ENCODE data around the gene METRN. TPM values are rescaled to one million over a fixed set of nuclear protein-coding genes. Genes with fewer than 3 reads are reported as not detected.

The METRN gene
- polyA plus RNA-seq, 1 of the 3 experiments (the other 2 are of a cell fraction) = 59.7 TPM

GRCh38 chr16:733382-734207 lies 18.7 kb downstream of the METRN start (continued):
- no peak for TF ChIP-seq FOXM1 (IDR thresholded peaks at IDR 0.05; ENCODE audit: low read depth)
- no peak for TF ChIP-seq EP300 (IDR thresholded peaks at IDR 0.05; ENCODE audit: borderline replicate concordance in 1 of 2, low read depth in 1 of 2, low read length in 1 of 2)
- no peak for TF ChIP-seq MXI1 (IDR thresholded peaks at IDR 0.05; ENCODE audit: low read depth, low read length)
- TF ChIP-seq JUND (IDR thresholded peaks at IDR 0.05) = no peak
- peak; percentile 30; the same call in 1 of the 2 replicates for TF ChIP-seq SMC3 (IDR thresholded peaks at IDR 0.05; ENCODE audit: low read depth, low read length)
- no peak for TF ChIP-seq ELF1 (IDR thresholded peaks at IDR 0.05)
- no peak for TF ChIP-seq RFX5 (IDR thresholded peaks at IDR 0.05; ENCODE audit: low read length)
- no peak for TF ChIP-seq USF1 (IDR thresholded peaks at IDR 0.05; ENCODE audit: borderline replicate concordance, low read depth)
- TF ChIP-seq RAD21 (IDR thresholded peaks at IDR 0.05; ENCODE audit: low read length) = peak; percentile 29
- no peak for TF ChIP-seq MAX (IDR thresholded peaks at IDR 0.05; ENCODE audit: low read depth)

- ChIA-PET POLR2A (no interaction called here), CTCF (interaction anchor here (5.2 to 20.3 kb wide), 2 partner anchors 6 to 21 kb away, joined by 33 to 358 read pairs; partner anchors contain the start of genes ANTKMT, CIAO3, FBXL16 and METRN)
- Histone ChIP-seq H3K4me3 (ENCODE audit: low read depth in 2 of 2, low read length in 1 of 2) (no peak overlapping the region), H3K27ac (ENCODE audit: low read depth in 2 of 2, low read length in 1 of 2) (no peak overlapping the region), H3K9ac (no peak overlapping the region), H3K79me2 (ENCODE audit: insufficient read depth) (peaks cover under 1% of the 10 kb centered on the region; the same call in 1 of the 2 replicates), H3F3A (replicated peaks; ENCODE audit: insufficient read depth) (peaks cover 4% of the 10 kb centered on the region), H2AFZ (ENCODE audit: low read depth) (no peak overlapping the region), H3K9me3 (no peaks in the 10 kb centered on the region), H3K4me2 (no peak overlapping the region), H4K20me1 (ENCODE audit: insufficient read depth) (no peaks in the 10 kb centered on the region), H3K4me1 (ENCODE audit: control insufficient read depth in 1 of 2, insufficient read depth in 2 of 2, low read depth in 1 of 2, low read length in 1 of 2) (peaks cover 0 to under 1% of the 10 kb centered on the region in 2 experiments; a peak in 1 of 4 replicates), H3K36me3 (replicated peaks in 1 of 2; ENCODE audit: control insufficient read depth in 1 of 2, insufficient read depth in 2 of 2, low read length in 1 of 2) (peaks cover 0 to 40% of the 10 kb centered on the region in 2 experiments), H3K9me2 (no peaks in the 10 kb centered on the region), H3K27me3 (ENCODE audit: insufficient read depth) (no peaks in the 10 kb centered on the region)
- 96% methylated on average over 35 of the region's 49 CpGs for WGBS (ENCODE audit: low lambda C conversion rate)
- DNase-seq = no peak
- no peak for TF ChIP-seq REST (IDR thresholded peaks at IDR 0.05; ENCODE audit: low read depth, low read length)
- TF ChIP-seq USF1 (IDR thresholded peaks at IDR 0.05; ENCODE audit: borderline replicate concordance, low read depth) = no peak
- TF ChIP-seq SIN3A (IDR thresholded peaks at IDR 0.05; ENCODE audit: borderline replicate concordance, low read depth, low read length) = no peak
- TF ChIP-seq FOXM1 (IDR thresholded peaks at IDR 0.05; ENCODE audit: low read depth) = no peak
- TF ChIP-seq IRF3 (IDR thresholded peaks at IDR 0.05; ENCODE audit: low read depth, low read length) = no peak
- TF ChIP-seq FOSL2 (IDR thresholded peaks at IDR 0.05; ENCODE audit: borderline replicate concordance, low read depth) = no peak
- TF ChIP-seq TCF12 (IDR thresholded peaks at IDR 0.05) = no peak
- TF ChIP-seq TEAD4 (IDR thresholded peaks at IDR 0.05; ENCODE audit: borderline replicate concordance, insufficient read depth) = no peak
- no peak for TF ChIP-seq NRF1 (IDR thresholded peaks at IDR 0.05; ENCODE audit: low read depth, low read length)
- no peak for TF ChIP-seq RCOR1 (IDR thresholded peaks at IDR 0.05; ENCODE audit: low read length)
- TF ChIP-seq NFIC (IDR thresholded peaks at IDR 0.05; ENCODE audit: borderline replicate concordance) = no peak
- TF ChIP-seq JUND (IDR thresholded peaks at IDR 0.05) = no peak
- TF ChIP-seq GABPA (IDR thresholded peaks at IDR 0.05; ENCODE audit: low read depth) = no peak
- no peak for TF ChIP-seq RFX5 (IDR thresholded peaks at IDR 0.05; ENCODE audit: low read length)
- no peak for TF ChIP-seq EZH2phosphoT487 (IDR thresholded peaks at IDR 0.05; ENCODE audit: borderline replicate concordance, low read depth)
- TF ChIP-seq TAF1 (IDR thresholded peaks at IDR 0.05; ENCODE audit: borderline replicate concordance, low read depth, low read length) = no peak
- TF ChIP-seq EP300 (IDR thresholded peaks at IDR 0.05; ENCODE audit: borderline replicate concordance in 1 of 2, low read depth in 1 of 2, low read length in 1 of 2) = no peak
- TF ChIP-seq GATA2 (CRISPR knock-in tag; IDR thresholded peaks at IDR 0.05) = no peak
Observed at GRCh38 chr16:734208-734980, 19.5 kb downstream of the METRN start.
